Bone marrow (tissue), 2 donors: ENCODE results near the gene TPPP3.

Experiments used
- DNase-seq, 2 donors: peaks; one replicate each; lab custom pipeline; 2025; lab: John Stamatoyannopoulos, UW

Gene TPPP3

GRCh38 chr16:67393111-67393787 is at the start of gene TPPP3:
TSS of gene TPPP3 (minus strand) at chr16:67393498. CDS start at chr16:67391111, 2,387 bp downstream.
- peak in 1 of 2 donors; percentile 23 for DNase-seq

GRCh38 chr16:67442581-67443255 is 49.4 kb upstream of the TPPP3 start:
- no peak for DNase-seq

GRCh38 chr16:67441907-67442306 is 48.6 kb upstream of the TPPP3 start:
- DNase-seq: no peak

GRCh38 chr16:67441271-67441753 is 48.0 kb upstream of the TPPP3 start:
- no peak for DNase-seq

- DNase-seq: no peak
Observed at GRCh38 chr16:67438824-67439393, 45.6 kb upstream of the TPPP3 start.

GRCh38 chr16:67438098-67438791 is 44.9 kb upstream of the TPPP3 start:
- DNase-seq: no peak

GRCh38 chr16:67437513-67437912 is 44.2 kb upstream of the TPPP3 start:
- DNase-seq: no peak

GRCh38 chr16:67436640-67437193 is 43.4 kb upstream of the TPPP3 start:
- DNase-seq: no peak

- no peak for DNase-seq
Observed at GRCh38 chr16:67435758-67436164, 42.5 kb upstream of the TPPP3 start.

- DNase-seq: no peak
Observed at GRCh38 chr16:67433131-67433719, 39.9 kb upstream of the TPPP3 start.

- no peak for DNase-seq
Observed at GRCh38 chr16:67432506-67432890, 39.2 kb upstream of the TPPP3 start.

GRCh38 chr16:67431775-67432505 is 38.6 kb upstream of the TPPP3 start:
- no peak for DNase-seq

- DNase-seq: peak in 1 of 2 donors; percentile 30
Observed at GRCh38 chr16:67430977-67431774, 37.9 kb upstream of the TPPP3 start, which contains the start of gene HSD11B2. TSS of gene HSD11B2 (plus strand) at chr16:67431121. CDS start at chr16:67431249, 128 bp downstream.

- DNase-seq: peak in 1 of 2 donors; percentile 30
Observed at GRCh38 chr16:67430504-67430976, 37.2 kb upstream of the TPPP3 start.

GRCh38 chr16:67429799-67430503 is 36.7 kb upstream of the TPPP3 start:
- DNase-seq: no peak

- no peak for DNase-seq
Observed at GRCh38 chr16:67429053-67429798, 35.9 kb upstream of the TPPP3 start.

GRCh38 chr16:67428146-67428731 is 34.9 kb upstream of the TPPP3 start:
- peak; percentile 19 to 26 for DNase-seq

GRCh38 chr16:67426950-67427349 is 33.7 kb upstream of the TPPP3 start:
- no peak for DNase-seq
